ENCODE data around the gene SEL1L2.

DNA sequence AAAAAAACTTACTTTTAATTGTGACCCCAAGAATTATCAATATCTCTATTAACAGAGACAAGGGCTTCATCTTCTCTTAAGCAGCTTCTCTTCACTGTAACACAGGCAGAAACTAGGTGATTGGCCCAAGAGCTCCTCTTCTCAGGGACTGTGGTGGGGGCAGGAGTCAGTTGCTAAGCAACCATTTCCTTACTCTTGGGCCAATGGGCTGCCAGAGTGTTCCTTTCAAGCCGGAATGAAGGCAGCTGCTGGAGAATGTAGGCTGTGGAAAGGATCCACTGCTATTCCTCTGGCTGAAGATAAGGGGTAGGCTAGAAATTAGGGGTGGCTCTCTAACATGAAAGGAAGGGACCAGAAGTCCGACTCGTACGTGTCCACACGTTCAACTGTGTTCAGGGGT is at the start of gene SEL1L2:
- TF ChIP-seq CTCF (IDR thresholded peaks at IDR 0.05) (no peak), POLR2A (IDR thresholded peaks at IDR 0.05) (no peak), EP300 (IDR thresholded peaks at IDR 0.05) (no peak)

All from ovary (tissue), 3 donors.